ENCODE data around the gene ARHGAP21.

ARHGAP21 gene

GRCh38 chr10:24569828-24570657, 153.6 kb downstream of the ARHGAP21 start:
- no peak for DNase-seq

DNA sequence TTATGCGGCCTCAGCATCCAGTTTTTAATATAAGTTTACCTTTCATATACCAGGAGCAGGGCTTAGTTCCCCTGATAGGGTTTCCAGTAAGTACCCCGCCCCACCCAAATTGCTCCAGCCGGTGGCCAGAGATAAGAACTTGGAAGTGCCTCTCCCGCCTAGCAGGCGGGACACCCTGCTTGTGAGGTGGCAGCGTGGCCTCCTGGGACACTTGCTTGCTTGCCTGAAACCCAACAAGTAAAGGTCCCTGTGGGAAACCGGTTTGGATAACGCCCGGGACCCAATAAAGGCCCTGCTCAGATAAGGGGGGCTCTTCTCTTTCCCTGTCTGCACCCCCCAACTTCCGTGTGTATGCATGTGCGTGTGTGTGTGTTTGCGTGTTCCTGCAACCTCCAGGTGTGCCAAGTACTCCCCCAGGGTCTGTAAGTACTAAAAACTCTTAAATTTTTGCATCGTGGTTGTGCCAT, 154.3 kb downstream of the ARHGAP21 start:
- DNase-seq = no peak

- DNase-seq = no peak
Measured at GRCh38 chr10:24568042-24568441, 155.6 kb downstream of the ARHGAP21 start.

- no peak for DNase-seq
Measured at GRCh38 chr10:24561453-24561852, 162.2 kb downstream of the ARHGAP21 start.

DNA sequence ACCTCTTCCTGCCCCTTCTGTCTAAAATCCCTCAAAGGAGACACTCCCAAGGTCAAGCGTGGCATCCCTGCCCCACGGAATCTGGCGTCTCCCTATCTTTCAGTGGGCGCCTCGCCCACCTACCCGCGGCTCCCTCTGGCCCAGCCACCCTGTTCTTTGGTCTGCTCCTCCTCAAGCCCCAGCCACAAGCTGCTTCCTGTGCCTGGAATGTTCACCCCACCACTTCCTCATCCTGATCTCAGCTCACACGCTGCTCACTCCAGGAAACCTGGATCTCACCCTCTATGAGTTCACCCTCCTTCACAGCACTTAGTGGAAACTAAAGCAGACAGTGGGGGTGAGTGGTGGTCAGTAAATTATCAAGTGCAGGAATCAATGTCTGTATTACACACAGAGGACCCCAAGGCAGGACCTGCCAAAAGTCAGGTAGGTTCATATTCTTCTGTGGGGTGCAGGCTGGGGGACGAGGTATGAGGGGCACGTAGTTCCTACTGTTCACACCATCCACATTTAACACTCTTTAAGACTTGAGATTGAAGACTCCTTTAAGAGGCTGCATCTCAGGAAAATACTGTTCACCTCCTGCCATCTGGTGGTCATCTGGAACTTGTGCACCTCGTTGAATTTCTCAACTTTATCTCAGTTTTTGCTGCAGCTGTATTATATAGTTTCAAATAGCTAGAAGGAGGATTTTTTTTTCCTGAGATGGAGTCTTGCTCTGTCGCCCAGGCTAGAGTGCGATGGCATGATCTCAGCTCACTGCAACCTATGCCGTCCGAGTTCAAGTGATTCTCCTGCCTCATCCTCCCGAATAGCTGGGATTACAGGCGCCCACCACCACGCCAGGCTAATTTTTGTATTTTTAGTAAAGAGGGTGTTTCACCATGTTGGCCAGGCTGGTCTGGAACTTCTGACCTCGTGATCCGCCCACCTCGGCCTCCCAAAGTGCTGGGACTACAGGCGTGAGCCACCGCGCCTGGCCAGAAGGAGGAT, 166.6 kb downstream of the ARHGAP21 start:
- no peak for DNase-seq

DNA sequence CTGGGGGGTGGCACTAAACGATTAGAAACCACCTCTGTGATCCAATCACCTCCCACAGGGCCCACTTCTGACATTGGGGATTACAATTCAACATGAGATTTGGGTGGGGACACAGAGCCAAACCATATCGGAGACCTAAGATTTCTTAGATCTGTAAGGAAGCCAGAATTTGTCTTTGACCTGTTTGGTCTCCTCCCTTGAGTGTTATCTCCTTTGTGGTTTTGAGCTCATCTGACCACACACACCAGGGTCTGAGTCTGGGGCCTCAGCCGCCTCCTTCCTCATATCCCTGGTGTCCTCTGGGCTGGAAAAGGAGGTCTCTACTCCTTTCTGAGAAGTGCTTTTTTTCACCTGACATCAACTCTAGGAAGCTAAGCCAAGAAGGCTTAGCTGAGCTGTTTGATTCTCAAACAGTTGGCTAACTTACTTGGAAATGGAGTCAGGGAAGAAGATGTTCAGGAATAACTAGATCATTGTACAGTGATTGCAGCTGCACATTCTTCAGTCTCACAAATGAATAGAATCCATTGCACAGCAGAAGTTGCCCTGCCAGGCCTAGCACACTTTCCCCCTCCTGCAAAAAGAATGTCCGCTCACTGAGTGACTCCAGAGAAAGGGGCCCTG, 167.4 kb downstream of the ARHGAP21 start:
- DNase-seq = no peak

GRCh38 chr10:24554036-24554435, 169.7 kb downstream of the ARHGAP21 start:
- DNase-seq = no peak

DNA sequence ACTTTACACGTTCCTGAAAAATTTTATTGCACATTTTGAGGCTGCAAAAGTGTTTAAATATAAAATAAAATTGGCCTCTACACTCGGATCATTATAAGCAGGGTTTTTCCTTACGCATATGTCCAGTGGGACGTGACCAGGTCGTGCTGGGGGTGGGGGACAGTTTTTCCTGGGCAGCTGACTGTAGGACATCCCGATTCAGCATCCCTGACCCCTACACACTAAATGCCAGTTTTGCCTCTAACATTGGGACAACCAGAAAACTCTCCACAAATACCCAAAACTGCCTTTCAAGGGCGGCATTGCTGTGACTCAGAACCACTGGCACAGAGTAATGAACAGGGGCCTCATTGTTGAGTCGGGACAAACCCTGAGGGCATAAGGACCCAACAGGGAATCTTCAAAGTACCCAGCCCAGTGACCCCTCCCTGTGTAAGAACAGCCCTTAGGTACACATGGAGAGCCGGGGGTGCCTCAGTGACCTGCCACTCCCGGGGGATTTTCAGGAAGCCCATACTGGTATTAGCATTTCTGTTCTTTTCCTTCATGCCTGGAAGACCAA, 170.6 kb downstream of the ARHGAP21 start:
- DNase-seq = no peak

GRCh38 chr10:24552346-24553016, 171.2 kb downstream of the ARHGAP21 start:
- no peak for DNase-seq

- no peak for DNase-seq
Measured at GRCh38 chr10:24551161-24551560, 172.5 kb downstream of the ARHGAP21 start.

GRCh38 chr10:24550680-24551079, 173.0 kb downstream of the ARHGAP21 start:
- no peak for DNase-seq

GRCh38 chr10:24545585-24545984, 178.1 kb downstream of the ARHGAP21 start:
- DNase-seq = no peak

GRCh38 chr10:24544776-24545175, 178.9 kb downstream of the ARHGAP21 start:
- no peak for DNase-seq

DNA sequence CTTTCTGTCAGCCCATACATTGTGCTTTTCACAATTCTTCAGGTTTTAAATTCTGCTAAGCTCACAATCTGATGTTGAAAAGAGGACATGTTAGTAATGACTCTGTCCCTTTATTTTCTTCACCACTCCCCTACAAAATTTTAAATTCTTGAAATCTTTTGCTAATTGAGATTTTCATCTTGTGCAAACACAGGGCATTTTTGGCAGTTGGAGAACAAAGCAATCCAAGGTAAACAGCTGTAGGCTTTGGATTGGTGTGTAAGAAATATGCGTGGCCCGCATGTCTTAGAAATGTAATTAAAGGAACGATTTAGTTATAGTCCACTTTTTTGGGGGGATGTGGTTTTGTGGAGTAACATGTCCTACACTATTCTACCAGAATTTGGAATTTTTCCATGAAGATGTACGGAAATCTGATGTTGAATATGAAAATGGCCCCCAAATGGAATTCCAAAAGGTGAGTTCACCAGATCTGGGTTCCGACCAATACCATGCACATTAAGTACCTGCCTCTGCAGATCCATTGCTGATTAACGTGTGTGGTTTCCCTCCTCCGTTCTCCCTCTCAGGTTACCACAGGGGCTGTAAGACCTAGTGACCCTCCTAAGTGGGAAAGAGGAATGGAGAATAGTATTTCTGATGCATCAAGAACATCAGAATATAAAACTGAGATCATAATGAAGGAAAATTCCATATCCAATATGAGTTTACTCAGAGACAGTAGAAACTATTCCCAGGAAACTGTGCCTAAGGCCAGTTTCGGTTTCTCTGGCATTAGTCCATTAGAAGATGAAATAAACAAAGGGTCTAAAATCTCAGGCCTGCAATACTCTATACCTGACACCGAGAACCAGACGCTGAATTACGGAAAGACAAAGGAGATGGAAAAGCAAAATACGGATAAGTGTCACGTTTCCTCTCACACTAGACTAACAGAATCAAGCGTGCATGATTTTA, 181.1 kb downstream of the ARHGAP21 start:
- DNase-seq = no peak

DNA sequence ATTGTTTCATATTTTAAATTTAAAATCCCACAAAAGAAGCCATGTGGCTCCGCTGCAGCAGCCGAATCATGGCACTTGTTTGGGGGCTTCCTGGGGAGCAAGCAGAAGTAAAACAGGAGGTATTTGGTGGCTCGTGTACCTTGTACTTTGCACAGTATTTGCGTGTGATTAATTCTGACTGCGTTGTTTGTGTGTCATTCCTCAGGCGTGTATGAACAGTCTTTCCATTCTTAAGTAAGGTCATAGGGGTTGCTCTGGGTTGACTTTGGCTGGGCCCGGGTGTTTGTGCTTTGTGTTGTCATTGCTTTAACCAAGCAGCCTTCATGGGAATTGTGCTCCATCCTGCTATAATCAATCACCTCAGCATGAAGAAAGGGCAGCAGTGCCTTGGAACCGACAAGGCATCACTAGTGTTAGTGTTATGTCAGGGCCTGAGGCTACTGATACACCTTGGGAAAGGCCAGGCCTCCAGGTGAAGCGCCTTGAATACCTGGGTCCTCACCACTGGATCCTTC, 182.4 kb downstream of the ARHGAP21 start:
- no peak for DNase-seq

DNA sequence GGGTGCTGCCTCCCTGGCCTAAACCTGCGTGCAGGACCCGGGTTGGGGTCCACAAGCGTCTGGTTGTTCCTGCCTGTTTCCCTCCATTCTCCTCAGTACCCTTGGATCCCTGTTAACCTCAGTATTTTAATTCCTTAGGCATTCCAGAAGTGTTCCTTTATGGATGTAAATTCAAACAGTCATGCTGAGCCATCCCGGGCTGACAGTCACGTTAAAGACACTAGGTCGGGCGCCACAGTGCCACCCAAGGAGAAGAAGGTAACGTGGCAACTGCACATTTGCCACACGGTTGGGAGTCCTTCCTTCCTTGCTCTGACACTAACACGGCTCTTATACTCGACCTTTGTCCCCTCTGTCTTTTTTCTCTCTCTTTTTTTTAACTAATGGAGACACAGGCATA, 187.1 kb downstream of the ARHGAP21 start:
- DNase-seq = no peak

DNA sequence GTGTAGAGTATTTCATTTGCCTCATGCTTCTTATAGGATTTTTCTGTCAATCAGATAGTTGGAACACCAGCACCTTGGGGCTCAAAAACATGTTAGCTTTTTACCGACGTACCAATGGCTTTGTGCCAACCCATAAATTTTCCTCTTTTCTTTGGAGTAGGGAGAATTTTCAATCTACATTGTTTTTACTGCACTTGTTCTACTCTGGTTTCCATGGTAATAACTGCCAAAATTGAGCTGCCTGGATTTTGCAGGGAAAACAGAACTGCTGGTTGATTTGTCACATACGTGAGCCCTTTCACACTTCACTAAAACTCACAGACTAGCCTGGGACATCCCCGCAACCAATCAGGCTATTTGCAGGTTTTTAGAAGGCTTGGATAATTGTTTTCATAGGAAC, 189.7 kb downstream of the ARHGAP21 start:
- no peak for DNase-seq
